ENCODE data around the gene SLC8A1. TPM values are rescaled to one million over a fixed set of nuclear protein-coding genes. Genes with fewer than 3 reads are reported as not detected.

Gene SLC8A1
- polyA plus RNA-seq (ENCODE audit: insufficient read length in 4 of 4), result 10 to 100 TPM; 67.4 to 72.0 (median 68.1) TPM

- peak in 2 of 4 donors; percentile 23 to 28 for DNase-seq (ENCODE audit: low read depth in 4 of 4, low spot score in 3 of 4)
Observed at GRCh38 chr2:40451918-40452605, at the start of gene SLC8A1. SLC8A1 (minus strand) TSS chr2:40452090.

- DNase-seq (ENCODE audit: low read depth in 4 of 4, low spot score in 3 of 4), result no peak
Observed at GRCh38 chr2:40499437-40499836, 47.5 kb upstream of the SLC8A1 start.

GRCh38 chr2:40497251-40497859 lies 45.5 kb upstream of the SLC8A1 start:
- DNase-seq (ENCODE audit: low read depth in 4 of 4, low spot score in 3 of 4), result no peak

- no peak for DNase-seq (ENCODE audit: low read depth in 4 of 4, low spot score in 3 of 4)
Observed at GRCh38 chr2:40489678-40489960, 37.7 kb upstream of the SLC8A1 start.

GRCh38 chr2:40488927-40489677 lies 37.2 kb upstream of the SLC8A1 start:
- DNase-seq (ENCODE audit: low read depth in 4 of 4, low spot score in 3 of 4), result no peak

GRCh38 chr2:40488101-40488601 lies 36.3 kb upstream of the SLC8A1 start:
- no peak for DNase-seq (ENCODE audit: low read depth in 4 of 4, low spot score in 3 of 4)

GRCh38 chr2:40487602-40488001 lies 35.7 kb upstream of the SLC8A1 start:
- DNase-seq (ENCODE audit: low read depth in 4 of 4, low spot score in 3 of 4), result no peak

GRCh38 chr2:40485854-40486253 lies 34.0 kb upstream of the SLC8A1 start:
- no peak for DNase-seq (ENCODE audit: low read depth in 4 of 4, low spot score in 3 of 4)

GRCh38 chr2:40485318-40485717 lies 33.4 kb upstream of the SLC8A1 start:
- DNase-seq (ENCODE audit: low read depth in 4 of 4, low spot score in 3 of 4), result no peak

- no peak for DNase-seq (ENCODE audit: low read depth in 4 of 4, low spot score in 3 of 4)
Observed at GRCh38 chr2:40483549-40484243, 31.8 kb upstream of the SLC8A1 start.

- DNase-seq (ENCODE audit: low read depth in 4 of 4, low spot score in 3 of 4), result no peak
Observed at GRCh38 chr2:40480596-40480995, 28.7 kb upstream of the SLC8A1 start.

- no peak for DNase-seq (ENCODE audit: low read depth in 4 of 4, low spot score in 3 of 4)
Observed at GRCh38 chr2:40480073-40480472, 28.2 kb upstream of the SLC8A1 start.

GRCh38 chr2:40477361-40477760 lies 25.5 kb upstream of the SLC8A1 start:
- no peak for DNase-seq (ENCODE audit: low read depth in 4 of 4, low spot score in 3 of 4)

GRCh38 chr2:40476436-40476835 lies 24.5 kb upstream of the SLC8A1 start:
- DNase-seq (ENCODE audit: low read depth in 4 of 4, low spot score in 3 of 4), result no peak

- no peak for DNase-seq (ENCODE audit: low read depth in 4 of 4, low spot score in 3 of 4)
Observed at GRCh38 chr2:40474306-40474705, 22.4 kb upstream of the SLC8A1 start.

GRCh38 chr2:40471866-40472265 lies 20.0 kb upstream of the SLC8A1 start:
- no peak for DNase-seq (ENCODE audit: low read depth in 4 of 4, low spot score in 3 of 4)

GRCh38 chr2:40470822-40471813 lies 19.2 kb upstream of the SLC8A1 start:
- no peak for DNase-seq (ENCODE audit: low read depth in 4 of 4, low spot score in 3 of 4)

- no peak for DNase-seq (ENCODE audit: low read depth in 4 of 4, low spot score in 3 of 4)
Observed at GRCh38 chr2:40466935-40467572, 15.2 kb upstream of the SLC8A1 start.

- no peak for DNase-seq (ENCODE audit: low read depth in 4 of 4, low spot score in 3 of 4)
Observed at GRCh38 chr2:40466332-40466906, 14.5 kb upstream of the SLC8A1 start.
